Measurements from ENCODE around the gene RANBP9.

- TF ChIP-seq, protein P1, sequence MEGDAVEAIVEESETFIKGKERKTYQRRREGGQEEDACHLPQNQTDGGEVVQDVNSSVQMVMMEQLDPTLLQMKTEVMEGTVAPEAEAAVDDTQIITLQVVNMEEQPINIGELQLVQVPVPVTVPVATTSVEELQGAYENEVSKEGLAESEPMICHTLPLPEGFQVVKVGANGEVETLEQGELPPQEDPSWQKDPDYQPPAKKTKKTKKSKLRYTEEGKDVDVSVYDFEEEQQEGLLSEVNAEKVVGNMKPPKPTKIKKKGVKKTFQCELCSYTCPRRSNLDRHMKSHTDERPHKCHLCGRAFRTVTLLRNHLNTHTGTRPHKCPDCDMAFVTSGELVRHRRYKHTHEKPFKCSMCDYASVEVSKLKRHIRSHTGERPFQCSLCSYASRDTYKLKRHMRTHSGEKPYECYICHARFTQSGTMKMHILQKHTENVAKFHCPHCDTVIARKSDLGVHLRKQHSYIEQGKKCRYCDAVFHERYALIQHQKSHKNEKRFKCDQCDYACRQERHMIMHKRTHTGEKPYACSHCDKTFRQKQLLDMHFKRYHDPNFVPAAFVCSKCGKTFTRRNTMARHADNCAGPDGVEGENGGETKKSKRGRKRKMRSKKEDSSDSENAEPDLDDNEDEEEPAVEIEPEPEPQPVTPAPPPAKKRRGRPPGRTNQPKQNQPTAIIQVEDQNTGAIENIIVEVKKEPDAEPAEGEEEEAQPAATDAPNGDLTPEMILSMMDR (IDR thresholded peaks at IDR 0.05; ENCODE audit: insufficient read depth, low read depth, low read length): no peak
- TF ChIP-seq EZH2 (IDR thresholded peaks at IDR 0.05; ENCODE audit: insufficient read depth, low read length): no peak
These were observed 121.8 kb downstream of the RANBP9 start for GRCh38 chr6:13589801-13590200.
